Embryonic facial prominence (tissue), 1 donor: ENCODE data around the gene KRABD2.
"Not testable (repeated sequence)": the region's sequence is repeated elsewhere in the genome, so short reads cannot be mapped to it uniquely, and the experiment has no call there.

Experiments used
- DNase-seq: peaks from one replicate; pipeline ENCODE4 v3.0.0-alpha.2; 2016; ENCODE audit errors: extremely low spot score

The KRABD2 gene

GRCh38 chr17:8360751-8361150 is 15.8 kb downstream of the KRABD2 start:
- DNase-seq = no peak

DNA sequence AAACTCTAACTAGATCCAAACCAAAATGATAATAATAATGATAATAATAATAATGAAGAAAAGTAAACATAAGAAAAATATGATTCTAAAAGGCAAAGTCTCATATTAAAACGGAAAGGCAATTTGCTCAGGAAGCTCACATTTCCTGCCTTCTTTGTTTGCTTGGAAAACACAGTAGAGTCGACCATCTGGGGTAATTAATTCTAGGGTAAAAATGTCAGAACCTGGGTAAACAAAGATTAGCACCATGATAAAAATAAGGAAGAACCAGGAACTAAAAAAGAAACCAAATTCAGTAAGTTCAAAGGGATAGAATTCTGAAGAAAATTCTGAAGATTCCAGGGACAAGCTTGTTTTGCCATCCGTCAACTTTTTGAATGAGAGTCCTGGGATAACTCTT is 16.2 kb downstream of the KRABD2 start:
- DNase-seq = no peak

DNA sequence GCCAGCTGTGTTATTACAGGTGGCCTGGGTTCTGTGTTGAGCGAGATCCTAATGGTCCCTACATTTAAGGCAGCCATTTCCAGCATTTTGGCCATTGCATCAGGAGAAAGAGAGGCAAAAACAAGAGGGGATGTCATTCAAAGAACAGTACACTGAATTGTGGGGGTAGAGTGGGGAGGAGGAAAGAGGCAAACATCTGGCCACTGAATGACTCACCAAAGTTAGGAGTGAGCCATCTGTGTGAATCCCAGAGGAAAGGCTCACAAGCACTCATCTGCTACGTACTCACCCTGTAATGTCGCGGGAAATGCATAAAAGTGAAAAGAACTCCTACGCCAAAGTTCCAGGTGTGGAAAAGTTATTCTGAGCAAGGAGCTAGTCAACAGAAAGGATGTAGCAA is 16.7 kb downstream of the KRABD2 start:
- DNase-seq = no peak

GRCh38 chr17:8357910-8358309 is 18.6 kb downstream of the KRABD2 start:
- no peak for DNase-seq

- DNase-seq = no peak
These were observed 22.3 kb downstream of the KRABD2 start for GRCh38 chr17:8354236-8354635.

- no peak for DNase-seq
These were observed 22.8 kb downstream of the KRABD2 start for GRCh38 chr17:8353736-8354135.

DNA sequence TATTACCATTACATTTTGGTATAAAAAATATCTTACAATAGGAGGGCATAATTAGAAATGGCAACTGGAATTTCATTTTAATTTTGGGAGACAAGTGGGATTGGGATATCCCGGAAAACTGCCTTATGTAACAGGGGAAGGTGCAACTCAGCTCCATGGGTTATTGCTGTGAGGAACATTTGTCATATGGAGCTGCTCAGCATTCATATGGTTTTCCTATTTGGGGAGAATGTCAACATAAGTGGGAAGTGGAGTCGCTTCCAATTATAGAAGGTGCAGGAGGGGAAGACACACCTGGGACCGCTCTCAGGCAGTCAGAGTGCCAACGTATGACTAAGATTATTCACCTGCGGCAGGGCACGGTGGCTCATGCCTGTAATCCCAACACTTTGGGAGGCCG is 26.2 kb downstream of the KRABD2 start:
- DNase-seq = no peak

- not testable (repeated sequence) for DNase-seq
These were observed 29.5 kb downstream of the KRABD2 start for GRCh38 chr17:8347001-8347400.

- no peak for DNase-seq
These were observed 30.4 kb downstream of the KRABD2 start for GRCh38 chr17:8345951-8346665.

- no peak for DNase-seq
These were observed 31.3 kb downstream of the KRABD2 start for GRCh38 chr17:8345052-8345690.

- no peak for DNase-seq
These were observed 35.0 kb downstream of the KRABD2 start for GRCh38 chr17:8341456-8341855.

- no peak for DNase-seq
These were observed 37.0 kb downstream of the KRABD2 start, which contains the start of gene ODF4 for GRCh38 chr17:8339540-8339939. ODF4 (plus strand) TSS chr17:8339840; CDS start chr17:8340052, 212 bp downstream.

- no peak for DNase-seq
These were observed 37.8 kb downstream of the KRABD2 start for GRCh38 chr17:8338753-8339140.

GRCh38 chr17:8337802-8338752 is 38.4 kb downstream of the KRABD2 start:
- DNase-seq = no peak

DNA sequence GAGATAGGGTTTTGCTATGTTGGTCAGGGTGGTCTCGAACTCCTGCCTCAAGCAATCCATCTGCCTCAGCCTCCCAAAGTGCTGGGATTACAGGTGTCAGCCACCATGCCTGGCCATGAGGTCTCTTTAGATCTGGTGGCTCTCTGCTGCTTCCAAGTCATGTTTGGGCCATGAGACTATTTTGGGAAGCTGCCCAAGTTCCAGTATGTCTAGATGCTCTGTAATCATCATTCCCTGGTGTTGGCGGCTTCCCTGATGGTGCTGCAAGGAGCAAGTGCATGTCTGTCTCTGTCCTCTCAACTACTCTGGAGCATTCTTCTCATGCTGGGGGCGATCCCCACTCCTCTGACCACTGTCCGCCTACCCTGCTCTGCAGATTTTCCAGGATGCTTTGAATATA is 43.2 kb downstream of the KRABD2 start:
- DNase-seq = no peak

GRCh38 chr17:8332688-8333087 is 43.8 kb downstream of the KRABD2 start:
- DNase-seq = no peak

- no peak for DNase-seq
These were observed 44.4 kb downstream of the KRABD2 start for GRCh38 chr17:8332128-8332527.

DNA sequence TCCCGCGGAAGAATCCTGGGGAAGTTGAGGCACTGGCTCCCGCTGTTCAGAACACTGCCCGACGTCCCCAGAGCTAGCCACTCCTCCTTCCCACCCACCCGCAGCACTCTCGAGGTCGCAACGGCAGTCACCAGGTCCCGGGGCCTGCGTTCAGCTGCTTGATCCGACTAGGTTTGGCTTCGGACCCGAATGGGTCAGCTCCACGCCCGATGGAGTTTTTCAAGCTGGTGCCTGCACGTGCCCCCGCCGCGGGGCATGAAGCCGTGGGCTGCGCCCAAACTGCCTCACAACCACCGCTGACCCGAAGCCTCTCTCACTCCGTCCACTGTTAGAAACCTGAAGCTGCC is 49.2 kb downstream of the KRABD2 start:
- DNase-seq = no peak
